Neural progenitor cell (in vitro differentiated cells): Measurements from ENCODE around the gene PUM1. TPM values are rescaled to one million over a fixed set of nuclear protein-coding genes. Genes with fewer than 3 reads are reported as not detected.
A peak's percentile ranks its signal among the peaks of the same experiment; 100 is the strongest.

Experiments used
- DNase-seq: peaks from one replicate; pipeline ENCODE4 v3.0.0-alpha.2; 2016; ENCODE audit warnings: low spot score
- H2AFZ ChIP-seq: fragments of 200-600 bp; sonication (generic); replicated peaks from 2 replicates; pipeline ENCODE4 v1.6.1; 2016; ENCODE audit warnings: antibody characterized with exemption
- H3F3A ChIP-seq: fragments of 200-600 bp; sonication (generic); 2 replicates; pipeline ENCODE4 v1.6.1; 2016; ENCODE audit warnings: antibody characterized with exemption, low read depth
- H3K27ac ChIP-seq: fragments of 200-600 bp; sonication (generic); 2 replicates; pipeline ENCODE4 v1.5.1; 2016; ENCODE audit warnings: mild to moderate bottlenecking
- H3K27me3 ChIP-seq: fragments of 200-600 bp; sonication (generic); 2 replicates; pipeline ENCODE4 v1.6.1; 2016; ENCODE audit warnings: mild to moderate bottlenecking, moderate library complexity
- H3K36me3 ChIP-seq: fragments of 200-600 bp; sonication (generic); 2 replicates; pipeline ENCODE4 v1.5.1; 2016
- H3K4me1 ChIP-seq: fragments of 200-600 bp; sonication (generic); 2 replicates; pipeline ENCODE4 v1.6.1; 2016; ENCODE audit warnings: mixed run types
- H3K4me2 ChIP-seq: fragments of 200-600 bp; sonication (generic); 2 replicates; pipeline ENCODE4 v1.6.1; 2016
- H3K4me3 ChIP-seq: fragments of 200-600 bp; sonication (generic); 2 replicates; pipeline ENCODE4 v1.5.1; 2016
- H3K79me2 ChIP-seq: fragments of 200-600 bp; sonication (generic); 2 replicates; pipeline ENCODE4 v1.6.1; 2016; ENCODE audit warnings: low read depth
- H3K9ac ChIP-seq: fragments of 200-600 bp; sonication (generic); 2 replicates; pipeline ENCODE4 v1.6.1; 2016
- H3K9me3 ChIP-seq: fragments of 200-600 bp; sonication (generic); 2 replicates; pipeline ENCODE4 v1.5.1; 2016; ENCODE audit warnings: low read depth
- H4K20me1 ChIP-seq: fragments of 200-600 bp; sonication (generic); 2 replicates; pipeline ENCODE4 v1.6.1; 2016; ENCODE audit warnings: low read depth
- H3K27ac Mint-ChIP-seq: 3 replicates; pipeline ENCODE4 v1.8.0; 2021; ENCODE audit warnings: mixed read lengths
- H3K27me3 Mint-ChIP-seq: 2 replicates; pipeline ENCODE4 v1.8.0; 2022; ENCODE audit warnings: low read depth, mild to moderate bottlenecking, inconsistent platforms, moderate library complexity, mixed read lengths; ENCODE audit not compliant: insufficient read depth
- H3K36me3 Mint-ChIP-seq: 3 replicates; pipeline ENCODE4 v1.8.0; 2021; ENCODE audit warnings: mixed read lengths
- H3K4me1 Mint-ChIP-seq: 3 replicates; pipeline ENCODE4 v1.8.0; 2021; ENCODE audit warnings: mixed read lengths
- H3K4me3 Mint-ChIP-seq: 3 replicates; pipeline ENCODE4 v1.8.0; 2021; ENCODE audit warnings: mild to moderate bottlenecking, moderate library complexity, mixed read lengths
- H3K9me3 Mint-ChIP-seq: 3 replicates; pipeline ENCODE4 v1.8.0; 2020; ENCODE audit warnings: mixed read lengths
- CTCF ChIP-seq: fragments of 200-600 bp; sonication (generic); IDR thresholded peaks from 2 replicates; pipeline ENCODE4 v1.5.1; 2017; ENCODE audit warnings: antibody characterized with exemption, mild to moderate bottlenecking
- EZH2 ChIP-seq: fragments of 200-600 bp; sonication (generic); IDR thresholded peaks from 2 replicates; pipeline ENCODE4 v1.6.1; 2017; ENCODE audit warnings: antibody characterized with exemption, mild to moderate bottlenecking, moderate library complexity
- EZH2phosphoT487 ChIP-seq: fragments of 200-600 bp; sonication (generic); IDR thresholded peaks from 2 replicates; pipeline ENCODE4 v1.6.1; 2017; ENCODE audit warnings: antibody characterized with exemption
- total RNA-seq: library from RNA; depleted of rRNA; stranded (reverse); fragments of >200 nt; gene quantifications from 2 replicates; pipeline ENCODE4 v1.2.3, GENCODE V29; 2015; ENCODE audit warnings: low replicate concordance

Gene PUM1
- total RNA-seq, 1 donor from 2014 or later, result 130 TPM

- no peaks in the 10 kb centered on the region for H3K9me3 ChIP-seq
- no peak overlapping the region for H3K4me2 ChIP-seq
- peaks cover 49% of the 10 kb centered on the region for H3K79me2 ChIP-seq
- H3K4me3 Mint-ChIP-seq, result no peak overlapping the region
- H4K20me1 ChIP-seq, result peaks cover 71% of the 10 kb centered on the region
- H3K27me3 ChIP-seq, result no peaks in the 10 kb centered on the region
- peak overlapping the region; percentile 57 for H3K27ac Mint-ChIP-seq
- H3K27me3 Mint-ChIP-seq, result peaks cover 8% of the 10 kb centered on the region
- no peaks in the 10 kb centered on the region for H3K36me3 ChIP-seq
- H3K36me3 Mint-ChIP-seq, result no peaks in the 10 kb centered on the region
- DNase-seq, result no peak
- H3K4me1 ChIP-seq, result peaks cover 39% of the 10 kb centered on the region
- peaks cover 25% of the 10 kb centered on the region for H3F3A ChIP-seq
- peaks cover 68% of the 10 kb centered on the region for H3K4me1 Mint-ChIP-seq
- H3K9ac ChIP-seq, result no peak overlapping the region
- H3K4me3 ChIP-seq, result no peak overlapping the region
- H3K9me3 Mint-ChIP-seq, result no peaks in the 10 kb centered on the region
- no peak overlapping the region for H2AFZ ChIP-seq
- H3K27ac ChIP-seq, result no peak overlapping the region
- TF ChIP-seq EZH2phosphoT487, result no peak
- TF ChIP-seq EZH2, result no peak
- no peak for TF ChIP-seq CTCF
These were observed 176.5 kb downstream of the PUM1 start for GRCh38 chr1:30888975-30889374.

GRCh38 chr1:30888391-30888790 is 177.1 kb downstream of the PUM1 start:
- TF ChIP-seq EZH2 (no peak), CTCF (no peak), EZH2phosphoT487 (no peak)
- peaks cover 54% of the 10 kb centered on the region for H3K79me2 ChIP-seq
- Mint-ChIP-seq H3K4me3 (no peak overlapping the region), H3K9me3 (no peaks in the 10 kb centered on the region), H3K27ac (peak overlapping the region; percentile 69), H3K36me3 (no peaks in the 10 kb centered on the region), H3K4me1 (peaks cover 67% of the 10 kb centered on the region), H3K27me3 (peaks cover 7% of the 10 kb centered on the region)
- H3K9me3 ChIP-seq, result no peaks in the 10 kb centered on the region
- H3K4me3 ChIP-seq, result no peak overlapping the region
- H3K9ac ChIP-seq, result no peak overlapping the region
- no peaks in the 10 kb centered on the region for H3K27me3 ChIP-seq
- H4K20me1 ChIP-seq, result peaks cover 70% of the 10 kb centered on the region
- no peak overlapping the region for H2AFZ ChIP-seq
- no peak overlapping the region for H3K4me2 ChIP-seq
- peaks cover 20% of the 10 kb centered on the region for H3F3A ChIP-seq
- H3K27ac ChIP-seq, result peak overlapping the region; percentile 51
- no peak for DNase-seq
- no peaks in the 10 kb centered on the region for H3K36me3 ChIP-seq
- peaks cover 35% of the 10 kb centered on the region for H3K4me1 ChIP-seq

- peak overlapping the region; percentile 94 for H3K27ac Mint-ChIP-seq
- H3F3A ChIP-seq, result peaks cover 18% of the 10 kb centered on the region
- H3K4me2 ChIP-seq, result no peak overlapping the region
- H3K9me3 Mint-ChIP-seq, result no peaks in the 10 kb centered on the region
- no peaks in the 10 kb centered on the region for H3K36me3 ChIP-seq
- peaks cover 33% of the 10 kb centered on the region for H3K4me1 ChIP-seq
- peaks cover 68% of the 10 kb centered on the region for H3K4me1 Mint-ChIP-seq
- TF ChIP-seq CTCF (no peak), EZH2 (no peak), EZH2phosphoT487 (no peak)
- H3K27ac ChIP-seq, result peak overlapping the region; percentile 51
- no peak overlapping the region for H2AFZ ChIP-seq
- H3K27me3 Mint-ChIP-seq, result peaks cover 5% of the 10 kb centered on the region
- no peak overlapping the region for H3K4me3 Mint-ChIP-seq
- no peaks in the 10 kb centered on the region for H3K9me3 ChIP-seq
- no peak overlapping the region for H3K4me3 ChIP-seq
- no peak overlapping the region for H3K9ac ChIP-seq
- peaks cover 58% of the 10 kb centered on the region for H3K79me2 ChIP-seq
- peaks cover 70% of the 10 kb centered on the region for H4K20me1 ChIP-seq
- no peak for DNase-seq
- no peaks in the 10 kb centered on the region for H3K36me3 Mint-ChIP-seq
- H3K27me3 ChIP-seq, result no peaks in the 10 kb centered on the region
These were observed 177.8 kb downstream of the PUM1 start for GRCh38 chr1:30887485-30888315.
